GM12873 (cell line): ENCODE data around the gene ZNF423.
A peak's percentile ranks its signal among the peaks of the same experiment; 100 is the strongest.

ENCODE experiments used
- TF ChIP-seq, protein P1 (sequence below): IDR thresholded peaks from 2 replicates; pipeline ENCODE4 v1.5.1; 2012; ENCODE audit warnings: low read depth, mild to moderate bottlenecking, moderate library complexity, low read length, control low read depth; ENCODE audit not compliant: insufficient read depth; ENCODE audit errors: missing control alignments

Gene ZNF423

DNA sequence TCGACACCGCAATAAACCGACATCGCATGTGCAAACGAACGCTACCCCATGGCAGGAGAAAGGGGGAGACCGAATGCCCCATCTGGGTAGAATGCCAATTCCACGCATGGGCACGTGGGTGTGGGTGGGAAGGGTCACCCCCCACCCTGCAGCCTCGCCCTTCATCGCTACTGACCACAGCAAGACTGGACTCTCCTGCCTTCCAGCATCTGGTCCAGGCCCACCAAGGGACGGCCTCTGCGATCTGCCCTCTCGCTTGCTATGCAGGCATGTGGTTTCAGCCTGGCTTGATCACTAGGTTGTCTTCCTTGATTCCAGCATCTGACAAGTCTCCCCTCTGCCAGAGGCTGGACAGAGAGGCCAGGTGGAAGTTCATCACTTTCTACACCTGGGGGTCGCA is 323.0 kb downstream of the ZNF423 start:
- TF ChIP-seq, protein P1, sequence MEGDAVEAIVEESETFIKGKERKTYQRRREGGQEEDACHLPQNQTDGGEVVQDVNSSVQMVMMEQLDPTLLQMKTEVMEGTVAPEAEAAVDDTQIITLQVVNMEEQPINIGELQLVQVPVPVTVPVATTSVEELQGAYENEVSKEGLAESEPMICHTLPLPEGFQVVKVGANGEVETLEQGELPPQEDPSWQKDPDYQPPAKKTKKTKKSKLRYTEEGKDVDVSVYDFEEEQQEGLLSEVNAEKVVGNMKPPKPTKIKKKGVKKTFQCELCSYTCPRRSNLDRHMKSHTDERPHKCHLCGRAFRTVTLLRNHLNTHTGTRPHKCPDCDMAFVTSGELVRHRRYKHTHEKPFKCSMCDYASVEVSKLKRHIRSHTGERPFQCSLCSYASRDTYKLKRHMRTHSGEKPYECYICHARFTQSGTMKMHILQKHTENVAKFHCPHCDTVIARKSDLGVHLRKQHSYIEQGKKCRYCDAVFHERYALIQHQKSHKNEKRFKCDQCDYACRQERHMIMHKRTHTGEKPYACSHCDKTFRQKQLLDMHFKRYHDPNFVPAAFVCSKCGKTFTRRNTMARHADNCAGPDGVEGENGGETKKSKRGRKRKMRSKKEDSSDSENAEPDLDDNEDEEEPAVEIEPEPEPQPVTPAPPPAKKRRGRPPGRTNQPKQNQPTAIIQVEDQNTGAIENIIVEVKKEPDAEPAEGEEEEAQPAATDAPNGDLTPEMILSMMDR, result no peak

DNA sequence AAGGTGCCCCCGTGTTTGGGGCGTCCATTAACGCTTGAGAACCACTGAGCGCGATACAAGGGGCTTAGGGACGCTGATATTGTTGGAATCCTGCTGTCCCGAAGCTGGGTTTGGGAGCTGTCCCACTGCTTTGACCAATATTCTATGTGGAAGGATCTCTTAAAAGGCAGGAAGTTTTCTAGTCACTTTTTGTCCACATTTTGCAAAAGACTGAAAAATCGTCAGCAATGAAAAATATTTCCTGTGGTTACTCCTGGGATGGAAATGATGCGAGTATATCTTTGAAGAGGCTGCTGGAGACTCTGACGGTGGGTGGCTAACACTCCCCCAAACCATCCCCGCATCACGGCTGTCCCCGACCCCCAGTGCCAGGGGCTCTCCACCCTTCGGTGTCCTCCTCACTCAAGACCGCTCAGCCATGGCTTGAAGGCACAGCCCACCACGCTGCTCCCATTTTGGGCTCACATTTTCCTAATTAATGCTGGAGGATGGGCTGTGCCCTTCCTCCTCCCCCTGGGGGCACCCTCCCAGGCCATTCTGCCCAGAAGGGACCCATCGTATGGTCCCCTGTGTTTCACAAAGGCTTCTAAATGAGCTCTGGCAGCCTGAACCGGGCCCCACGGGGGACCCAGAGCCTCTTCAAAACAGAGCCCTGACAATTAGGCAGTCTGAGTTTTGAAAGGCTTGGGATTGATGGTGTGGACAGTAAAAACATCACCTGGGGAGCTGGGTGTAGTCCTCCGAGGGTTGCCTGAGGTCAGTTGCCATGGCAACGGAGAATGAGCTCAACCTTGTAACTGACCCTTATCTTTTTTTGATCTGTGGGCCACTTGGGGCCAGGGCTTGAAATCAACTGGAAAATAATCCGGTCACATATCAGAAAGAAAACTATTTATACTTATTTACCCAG is 323.7 kb downstream of the ZNF423 start:
- TF ChIP-seq, protein P1, result no peak

DNA sequence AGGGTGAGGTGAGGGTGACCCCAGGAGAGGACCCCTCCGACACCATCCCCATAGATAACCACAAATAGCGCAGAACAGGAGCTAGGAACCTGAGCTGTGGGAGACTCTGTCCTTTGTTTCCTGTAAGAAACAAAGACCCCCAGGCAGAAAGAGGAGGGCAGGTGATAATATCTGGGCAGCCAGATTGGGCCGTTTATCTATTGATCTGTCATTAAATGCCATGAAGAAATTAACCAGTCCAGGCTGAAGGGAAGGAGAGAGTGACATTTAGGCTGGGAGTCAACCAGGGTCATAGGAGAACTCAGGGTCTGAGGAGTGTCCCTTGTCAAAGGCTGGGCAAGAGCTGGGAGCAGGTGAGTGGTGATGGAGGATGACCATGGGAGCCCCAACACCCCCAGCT is 324.5 kb downstream of the ZNF423 start:
- TF ChIP-seq, protein P1, result no peak

DNA sequence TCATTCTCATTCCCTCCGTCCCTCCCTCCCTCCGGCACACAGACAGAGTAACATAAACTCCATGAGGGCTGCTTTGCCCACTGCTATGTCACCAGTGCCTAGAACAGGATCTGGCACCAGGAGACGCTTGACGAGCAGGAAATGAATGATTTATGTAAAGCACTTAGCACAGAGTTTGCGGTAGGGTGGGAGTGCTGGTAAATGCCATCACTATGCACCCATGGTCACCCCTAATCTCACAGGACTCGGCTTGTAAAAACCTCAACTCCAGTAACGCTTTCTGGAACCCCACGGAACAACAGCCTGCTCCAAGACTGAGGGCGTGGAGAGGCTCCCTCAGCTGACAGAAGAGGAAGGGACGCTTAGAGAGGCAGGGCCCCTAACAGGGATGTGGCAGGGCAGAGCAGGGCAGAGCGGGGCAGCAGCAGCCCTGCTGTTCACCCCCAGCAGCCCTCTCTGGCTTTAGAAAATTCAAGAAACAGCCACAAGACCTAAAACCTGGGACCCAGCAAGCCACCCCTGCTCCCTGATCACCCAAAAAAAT is 325.4 kb downstream of the ZNF423 start:
- TF ChIP-seq, protein P1, result no peak

DNA sequence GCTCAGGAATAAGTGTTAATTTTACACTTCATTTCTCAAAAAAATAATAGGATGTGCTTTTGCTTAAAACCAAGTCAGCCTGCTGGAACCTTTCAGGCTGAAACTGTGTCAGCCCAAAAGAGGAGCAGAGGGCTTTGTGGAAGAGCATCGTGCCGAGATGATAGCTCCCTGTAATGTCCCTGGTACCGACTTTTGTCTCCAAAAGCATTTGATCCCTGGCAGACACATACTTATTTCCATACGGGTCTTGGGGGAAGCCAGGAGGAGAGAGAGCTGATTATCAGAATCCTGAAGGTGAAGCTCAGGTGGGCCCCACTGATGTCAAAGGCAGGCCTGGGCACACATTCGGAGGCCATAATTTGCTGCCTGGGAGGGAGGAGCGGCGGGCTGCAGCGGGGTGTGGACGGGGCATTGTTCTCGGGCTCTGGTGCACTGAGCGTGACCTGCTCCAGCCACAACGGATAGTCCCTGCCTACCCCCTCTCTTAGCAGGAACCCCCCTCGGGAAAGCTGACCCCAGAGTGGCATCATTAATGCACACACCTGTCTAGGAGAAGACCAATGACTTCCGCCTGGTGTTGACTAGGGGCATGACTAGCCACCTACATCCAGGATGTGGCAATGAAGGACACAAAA is 326.4 kb downstream of the ZNF423 start:
- TF ChIP-seq, protein P1, result peak; percentile 25

DNA sequence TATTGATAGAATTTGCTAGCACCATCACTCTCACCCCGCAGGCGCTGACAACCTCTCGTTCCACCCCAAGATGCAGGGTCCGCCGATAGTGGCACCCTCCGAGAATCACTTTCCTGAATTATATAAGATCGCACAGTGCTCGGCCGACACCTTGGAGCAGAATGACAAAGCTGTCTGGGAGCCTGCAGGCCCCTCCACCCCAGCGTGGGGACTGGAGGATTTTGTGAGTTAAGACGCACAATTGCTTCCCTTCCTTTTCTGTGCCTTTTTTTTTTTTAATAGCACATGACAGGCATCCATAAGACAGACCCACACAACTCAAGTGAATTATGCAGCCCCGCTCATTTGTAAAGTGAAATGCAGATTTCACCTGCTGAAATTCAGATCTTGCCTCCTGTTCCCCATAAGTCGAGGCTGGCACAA is 327.0 kb downstream of the ZNF423 start:
- TF ChIP-seq, protein P1, result no peak
